Naive thymus-derived CD4-positive, alpha-beta T cell (primary cell): Measurements from ENCODE around the gene HSF2BP. TPM values are rescaled to one million over a fixed set of nuclear protein-coding genes. Genes with fewer than 3 reads are reported as not detected.
"Not testable (repeated sequence)": the region's sequence is repeated elsewhere in the genome, so short reads cannot be mapped to it uniquely, and the experiment has no call there.

Experiments used
- ATAC-seq: fragments of 150-1000 bp; cut with Tn5 transposase; 2 replicates; pipeline ENCODE4 v1.10.0; 2021; ENCODE audit warnings: mild to moderate bottlenecking, moderate library complexity
- CTCF ChIA-PET: fragments of 350-600 bp; sonication (Branson Sonifier 250); formaldehyde crosslinking; loops from one replicate; lab custom pipeline; 2021; ENCODE audit warnings: antibody characterized with exemption; lab: Charles Lee
- POLR2A ChIA-PET: fragments of 350-600 bp; sonication (Branson Sonifier 250); formaldehyde crosslinking; loops from one replicate; lab custom pipeline; 2021; ENCODE audit warnings: antibody characterized with exemption, inconsistent platforms; lab: Charles Lee
- DNase-seq, 9 donors: peaks; one replicate each; pipeline versions ENCODE4 v3.0.0 to v3.0.0-alpha.2; 2020 to 2022; ENCODE audit warnings: mixed read lengths in 1 of 9
- H3K27ac ChIP-seq: one replicate; pipeline ENCODE4 v1.7.0; 2013; ENCODE audit warnings: mild to moderate bottlenecking, low read depth, low read length, moderate library complexity
- H3K27me3 ChIP-seq, 2 donors: one replicate each; pipeline ENCODE4 v1.7.0; 2013; ENCODE audit warnings: low read length in 2 of 2, mild to moderate bottlenecking in 2 of 2, moderate library complexity in 2 of 2; ENCODE audit not compliant: control insufficient read depth in 2 of 2, insufficient read depth in 2 of 2
- H3K36me3 ChIP-seq, 3 experiments: 1 replicate in 2 of 3; 2 replicates in 1 of 3; pipeline ENCODE4 v1.7.0; 2013; ENCODE audit warnings: low read length in 3 of 3, mild to moderate bottlenecking in 3 of 3, moderate library complexity in 1 of 3; ENCODE audit not compliant: insufficient read depth in 3 of 3, control insufficient read depth in 2 of 3
- H3K4me1 ChIP-seq, 2 donors: one replicate each; pipeline ENCODE4 v1.7.0; 2013; ENCODE audit warnings: low read length in 2 of 2, mild to moderate bottlenecking in 2 of 2, moderate library complexity in 1 of 2; ENCODE audit not compliant: control insufficient read depth in 2 of 2, insufficient read depth in 2 of 2
- H3K4me3 ChIP-seq: 2 replicates; pipeline ENCODE4 v1.7.0; 2013; ENCODE audit warnings: mild to moderate bottlenecking, low read length
- H3K9me3 ChIP-seq, 3 experiments: 1 replicate in 2 of 3; 2 replicates in 1 of 3; pipeline ENCODE4 v1.7.0; 2013; ENCODE audit warnings: low read length in 3 of 3; ENCODE audit not compliant: control insufficient read depth in 2 of 3
- H3K27ac Mint-ChIP-seq, 9 donors: one replicate each; pipeline ENCODE4 v1.8.0; 2020 to 2022; ENCODE audit warnings: mixed read lengths in 9 of 9, mild to moderate bottlenecking in 8 of 9, moderate library complexity in 5 of 9, inconsistent platforms in 2 of 9
- H3K27me3 Mint-ChIP-seq, 5 donors: one replicate each; pipeline ENCODE4 v1.8.0; 2021 to 2022; ENCODE audit warnings: mixed read lengths in 5 of 5, mild to moderate bottlenecking in 1 of 5
- H3K36me3 Mint-ChIP-seq, 5 donors: one replicate each; pipeline ENCODE4 v1.8.0; 2020 to 2022; ENCODE audit warnings: mixed read lengths in 5 of 5, mild to moderate bottlenecking in 3 of 5, inconsistent platforms in 1 of 5
- H3K4me1 Mint-ChIP-seq, 7 donors: one replicate each; pipeline ENCODE4 v1.8.0; 2020 to 2022; ENCODE audit warnings: mixed read lengths in 7 of 7, mild to moderate bottlenecking in 3 of 7, inconsistent platforms in 1 of 7
- H3K4me3 Mint-ChIP-seq, 10 donors: one replicate each; pipeline ENCODE4 v1.8.0; 2020 to 2022; ENCODE audit warnings: mild to moderate bottlenecking in 10 of 10, mixed read lengths in 10 of 10, moderate library complexity in 6 of 10, inconsistent platforms in 2 of 10
- H3K9me3 Mint-ChIP-seq, 11 donors: one replicate each; pipeline ENCODE4 v1.8.0; 2020 to 2022; ENCODE audit warnings: mixed read lengths in 11 of 11, mild to moderate bottlenecking in 4 of 11, inconsistent platforms in 1 of 11, moderate library complexity in 1 of 11
- intact Hi-C, 2 donors: fragments of 100-400 bp; cut with micrococcal nuclease; formaldehyde crosslinking; loops; one replicate each; pipeline ENCODE4 v1.15.1; 2023
- polyA plus RNA-seq, 2 donors: library from polyadenylated mRNA; unstranded; fragments of 300-500 nt; fragmentation: Illumina TruSeq; gene quantifications; one replicate each; pipeline ENCODE4 v1.2.3, GENCODE V29; 2021
- total RNA-seq, 6 experiments: library from RNA in 5 of 6; stranded (reverse) in 5 of 6; gene quantifications; 1 replicate in 5 of 6; 2 replicates in 1 of 6; pipeline ENCODE4 v1.2.3 and lab custom pipeline; 2021 to 2026

HSF2BP gene
- total and polyA plus RNA-seq, 7 experiments from 2014 or later = 0.28 to 1.4 (median 0.81) TPM

GRCh38 chr21:43573921-43574320 is 85.4 kb downstream of the HSF2BP start:
- Histone ChIP-seq H3K9me3 (no peaks in the 10 kb centered on the region), H3K4me1 (no peaks in the 10 kb centered on the region), H3K4me3 (no peak overlapping the region), H3K27ac (no peak overlapping the region), H3K27me3 (no peaks in the 10 kb centered on the region), H3K36me3 (no peaks in the 10 kb centered on the region)
- ATAC-seq = no peak
- Mint-ChIP-seq H3K27ac (no peak overlapping the region), H3K4me1 (peaks cover 0 to 8% (median 0%) of the 10 kb centered on the region in 7 donors), H3K9me3 (peaks cover 0 to 2% (median 0%) of the 10 kb centered on the region in 11 donors), H3K36me3 (no peaks in the 10 kb centered on the region), H3K4me3 (no peak overlapping the region), H3K27me3 (peaks cover 0 to 8% (median 4%) of the 10 kb centered on the region in 5 donors)
- intact Hi-C loops = no loop called here
- POLR2A ChIA-PET = no interaction called here
- no peak for DNase-seq
- CTCF ChIA-PET = no interaction called here

GRCh38 chr21:43572446-43572845 is 86.8 kb downstream of the HSF2BP start:
- H3K36me3 ChIP-seq = no peaks in the 10 kb centered on the region
- H3K9me3 ChIP-seq = no peaks in the 10 kb centered on the region
- no peak overlapping the region for H3K4me3 ChIP-seq
- DNase-seq = no peak
- H3K4me1 ChIP-seq = no peaks in the 10 kb centered on the region
- Mint-ChIP-seq H3K9me3 (peaks cover 0 to 2% (median 0%) of the 10 kb centered on the region in 11 donors), H3K36me3 (no peaks in the 10 kb centered on the region), H3K27ac (no peak overlapping the region), H3K4me3 (no peak overlapping the region), H3K4me1 (peaks cover 0 to 8% (median 0%) of the 10 kb centered on the region in 7 donors), H3K27me3 (peaks cover 0 to 8% (median 4%) of the 10 kb centered on the region in 5 donors)
- no peak overlapping the region for H3K27ac ChIP-seq
- ATAC-seq = no peak
- intact Hi-C loops = no loop called here
- H3K27me3 ChIP-seq = no peaks in the 10 kb centered on the region
- CTCF ChIA-PET = no interaction called here
- POLR2A ChIA-PET = no interaction called here

GRCh38 chr21:43571976-43572375 is 87.3 kb downstream of the HSF2BP start:
- ATAC-seq = no peak
- Histone ChIP-seq H3K4me1 (no peaks in the 10 kb centered on the region), H3K9me3 (no peaks in the 10 kb centered on the region), H3K27ac (no peak overlapping the region), H3K4me3 (no peak overlapping the region), H3K27me3 (no peaks in the 10 kb centered on the region), H3K36me3 (no peaks in the 10 kb centered on the region)
- Mint-ChIP-seq H3K9me3 (peaks cover 0 to 2% (median 0%) of the 10 kb centered on the region in 11 donors), H3K4me1 (peaks cover 0 to 8% (median 0%) of the 10 kb centered on the region in 7 donors), H3K27ac (no peak overlapping the region), H3K36me3 (no peaks in the 10 kb centered on the region), H3K27me3 (peaks cover 0 to 8% (median 4%) of the 10 kb centered on the region in 5 donors), H3K4me3 (no peak overlapping the region)
- intact Hi-C loops = no loop called here
- DNase-seq = no peak
- POLR2A ChIA-PET = no interaction called here
- CTCF ChIA-PET = no interaction called here

GRCh38 chr21:43570195-43570594 is 89.1 kb downstream of the HSF2BP start:
- intact Hi-C loops, H3K4me3 ChIP-seq, ATAC-seq, DNase-seq, H3K4me1 ChIP-seq, CTCF ChIA-PET, H3K27ac ChIP-seq, H3K27me3 ChIP-seq, H3K36me3 Mint-ChIP-seq, H3K27ac Mint-ChIP-seq, H3K36me3 ChIP-seq, H3K9me3 Mint-ChIP-seq, H3K4me1 Mint-ChIP-seq, H3K4me3 Mint-ChIP-seq, H3K9me3 ChIP-seq, H3K27me3 Mint-ChIP-seq, POLR2A ChIA-PET: not testable (repeated sequence)

GRCh38 chr21:43562451-43562850 is 96.8 kb downstream of the HSF2BP start:
- H3K36me3 ChIP-seq, H3K4me3 ChIP-seq, H3K27me3 Mint-ChIP-seq, H3K27me3 ChIP-seq, CTCF ChIA-PET, H3K9me3 ChIP-seq, H3K4me1 Mint-ChIP-seq, H3K27ac Mint-ChIP-seq, DNase-seq, H3K4me3 Mint-ChIP-seq, H3K4me1 ChIP-seq, H3K36me3 Mint-ChIP-seq, H3K27ac ChIP-seq, ATAC-seq, POLR2A ChIA-PET, intact Hi-C loops, H3K9me3 Mint-ChIP-seq: not testable (repeated sequence)

- H3K4me3 Mint-ChIP-seq, H3K36me3 Mint-ChIP-seq, CTCF ChIA-PET, H3K9me3 ChIP-seq, H3K27me3 Mint-ChIP-seq, H3K27ac Mint-ChIP-seq, DNase-seq, ATAC-seq, intact Hi-C loops, H3K4me3 ChIP-seq, H3K9me3 Mint-ChIP-seq, H3K36me3 ChIP-seq, POLR2A ChIA-PET, H3K27ac ChIP-seq, H3K4me1 Mint-ChIP-seq, H3K27me3 ChIP-seq, H3K4me1 ChIP-seq: not testable (repeated sequence)
Measured at GRCh38 chr21:43540561-43540960, 118.7 kb downstream of the HSF2BP start.

- H3K4me3 ChIP-seq, H3K9me3 Mint-ChIP-seq, H3K4me1 Mint-ChIP-seq, intact Hi-C loops, H3K36me3 Mint-ChIP-seq, DNase-seq, H3K27ac Mint-ChIP-seq, H3K9me3 ChIP-seq, CTCF ChIA-PET, H3K27ac ChIP-seq, H3K4me1 ChIP-seq, ATAC-seq, H3K4me3 Mint-ChIP-seq, POLR2A ChIA-PET, H3K27me3 Mint-ChIP-seq, H3K36me3 ChIP-seq, H3K27me3 ChIP-seq: not testable (repeated sequence)
Measured at GRCh38 chr21:43522495-43523131, 136.7 kb downstream of the HSF2BP start.
